ENCODE measurements around the gene PPARD. TPM values are rescaled to one million over a fixed set of nuclear protein-coding genes. Genes with fewer than 3 reads are reported as not detected.

PPARD gene
- total and polyA plus RNA-seq, 2 of the 13 experiments (the other 11 are each of a cell fraction or from before 2014, with no cell fraction given), result 6.1 to 13.3 TPM

DNA sequence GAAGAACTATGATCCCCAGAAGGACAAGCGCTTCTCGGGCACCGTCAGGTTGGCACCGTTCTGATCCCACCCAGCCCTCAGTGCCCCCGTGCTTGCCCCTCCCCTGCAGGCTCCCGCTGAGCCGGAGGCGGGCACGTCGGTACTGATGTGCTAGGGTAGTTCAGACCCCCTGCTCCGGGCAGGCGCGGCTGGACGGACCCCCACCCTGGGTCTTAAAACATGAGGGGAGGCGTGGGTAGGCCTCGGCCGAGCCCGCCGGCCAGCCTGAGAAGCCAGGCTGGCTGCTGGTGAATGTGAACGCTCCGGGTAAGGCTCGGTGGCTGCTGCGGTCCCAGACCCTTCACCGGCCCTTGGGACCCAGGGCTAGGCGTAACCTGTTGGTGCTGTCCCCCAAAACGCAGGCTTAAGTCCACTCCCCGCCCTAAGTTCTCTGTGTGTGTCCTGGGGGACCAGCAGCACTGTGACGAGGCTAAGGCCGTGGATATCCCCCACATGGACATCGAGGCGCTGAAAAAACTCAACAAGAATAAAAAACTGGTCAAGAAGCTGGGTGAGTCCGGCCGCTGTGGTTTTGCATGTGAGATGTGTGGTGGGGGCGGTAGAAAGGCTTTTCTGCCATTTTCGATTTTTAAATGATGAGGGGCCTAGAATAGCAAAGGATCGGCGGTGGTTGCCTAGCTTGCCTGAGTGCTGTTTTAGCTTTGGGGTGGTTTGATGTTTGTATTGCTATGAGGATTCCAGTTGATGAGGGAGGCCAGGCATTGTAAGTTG lies 126.8 kb downstream of the PPARD start:
- H4K20me1 ChIP-seq (ENCODE audit: insufficient read depth, low read length), result peaks cover 51% of the 10 kb centered on the region
- FAIRE-seq, result no peak
- peaks cover 30% of the 10 kb centered on the region for H3K79me2 ChIP-seq (ENCODE audit: insufficient read depth, low read length)
- peak overlapping the region; percentile 99 for H3K9ac ChIP-seq (ENCODE audit: insufficient read depth, low read depth, low read length)
- peaks cover 4 to 31% of the 10 kb centered on the region in 2 experiments for H3K36me3 ChIP-seq (replicated peaks in 1 of 2; ENCODE audit: control insufficient read depth in 1 of 2, insufficient read depth in 2 of 2, low read length in 2 of 2)
- peak overlapping the region; percentile 85 to 98 (median 86) for H3K4me3 ChIP-seq (replicated peaks in 1 of 3; ENCODE audit: insufficient read depth in 1 of 3, low read depth in 2 of 3, low read length in 3 of 3)
- H3K4me2 ChIP-seq (ENCODE audit: low read depth, low read length), result peak overlapping the region; percentile 99
- H3K4me1 ChIP-seq (ENCODE audit: insufficient read depth, low read length), result peaks cover 49% of the 10 kb centered on the region
- no peaks in the 10 kb centered on the region; a peak in 1 of 5 replicates for H3K27me3 ChIP-seq (ENCODE audit: control insufficient read depth in 1 of 2, insufficient read depth in 2 of 2, low read length in 2 of 2)
- H3K27ac ChIP-seq (ENCODE audit: extremely low read length, insufficient read depth, low read length), result peak overlapping the region; percentile 92
- no peak for DNase-seq (ENCODE audit: low spot score)
- H3K9me3 ChIP-seq (ENCODE audit: low read length), result no peaks in the 10 kb centered on the region
- H2AFZ ChIP-seq (ENCODE audit: low read length), result no peak overlapping the region
- ATAC-seq, result peak; percentile 5
- ChIA-PET CTCF (ENCODE audit: low intra/inter-chr PET ratio, low total read pairs) (interaction anchor here (2.0 to 2.4 kb wide), 3 partner anchors 127 to 174 kb away, joined by 14 to 28 read pairs (median 27); partner anchors contain the start of genes DEF6 and PPARD), POLR2A (interaction anchor here (0.8 to 9.7 kb wide), 12 partner anchors 9 to 151 kb away, joined by 3 to 88 read pairs (median 7); partner anchors contain the start of genes FANCE, PPARD and TEAD3)
- in situ Hi-C loops (cut with HindIII; ENCODE audit: extremely low pct_ligation_motif_present, low pct_unique_long_range_greater_than_20kb) (loop anchor here (5.0 kb wide), 1 partner anchor 172 kb away; the partner anchor contains the start of gene DEF6), intact Hi-C loops (cut with micrococcal nuclease; ENCODE audit: unreplicated experiment) (loop anchor here (1.0 kb wide), 4 partner anchors 17 to 172 kb away; partner anchors contain the start of genes DEF6, FANCE and PPARD)
- under 1% methylated on average over 25 of the region's 37 CpGs for WGBS (ENCODE audit: low lambda C conversion rate)
- no TSS peak for BruUV-seq (replicated peaks)
- TF ChIP-seq SMAD1 (CRISPR knock-in tag; IDR thresholded peaks at IDR 0.05; ENCODE audit: borderline replicate concordance, low read depth) (no peak), RFXAP (CRISPR knock-in tag; IDR thresholded peaks at IDR 0.05; ENCODE audit: borderline replicate concordance) (no peak), ZNF337 (CRISPR knock-in tag; IDR thresholded peaks at IDR 0.05; ENCODE audit: borderline replicate concordance, low read depth) (no peak), ZNF709 (CRISPR knock-in tag; IDR thresholded peaks at IDR 0.05) (peak; percentile 24; the same call in 1 of the 2 replicates), ZNF75D (CRISPR knock-in tag; IDR thresholded peaks at IDR 0.05; ENCODE audit: borderline replicate concordance) (0 out of 2 replicates have a peak, but pooled peaks have one; percentile 67), ZC3H13 (CRISPR knock-in tag; IDR thresholded peaks at IDR 0.05) (0 out of 2 replicates have a peak, but pooled peaks have one; percentile 13), MEIS1 (CRISPR knock-in tag; IDR thresholded peaks at IDR 0.05; ENCODE audit: borderline replicate concordance) (0 out of 2 replicates have a peak, but pooled peaks have one; percentile 12), ATRX (CRISPR knock-in tag; IDR thresholded peaks at IDR 0.05; ENCODE audit: borderline replicate concordance) (no peak), ZNF782 (CRISPR knock-in tag; IDR thresholded peaks at IDR 0.05; ENCODE audit: borderline replicate concordance) (peak; percentile 3; the same call in 1 of the 2 replicates), ZNF614 (CRISPR knock-in tag; IDR thresholded peaks at IDR 0.05; ENCODE audit: borderline replicate concordance) (no peak), MED8 (CRISPR knock-in tag; IDR thresholded peaks at IDR 0.05; ENCODE audit: insufficient replicate concordance) (peak; percentile 52), JUNB (CRISPR knock-in tag; IDR thresholded peaks at IDR 0.05; ENCODE audit: borderline replicate concordance) (0 out of 2 replicates have a peak, but pooled peaks have one; percentile 11), PHF21A (CRISPR knock-in tag; IDR thresholded peaks at IDR 0.05) (no peak), ZBTB1 (CRISPR knock-in tag; IDR thresholded peaks at IDR 0.05; ENCODE audit: borderline replicate concordance) (0 out of 2 replicates have a peak, but pooled peaks have one; percentile 7), ELF4 (CRISPR knock-in tag; IDR thresholded peaks at IDR 0.05; ENCODE audit: borderline replicate concordance) (0 out of 2 replicates have a peak, but pooled peaks have one; percentile 12), ZNF329 (CRISPR knock-in tag; IDR thresholded peaks at IDR 0.05; ENCODE audit: low read depth) (0 out of 2 replicates have a peak, but pooled peaks have one; percentile 24), ZNF850 (CRISPR knock-in tag; conservative IDR thresholded peaks at IDR 0.05) (0 out of 2 replicates have a peak, but pooled peaks have one; percentile 28), ARNT2 (CRISPR knock-in tag; IDR thresholded peaks at IDR 0.05; ENCODE audit: low read depth) (peak; percentile 15; the same call in 1 of the 2 replicates), KDM4B (CRISPR knock-in tag; IDR thresholded peaks at IDR 0.05) (peak; percentile 20; the same call in 1 of the 2 replicates), ATF3 (CRISPR knock-in tag; IDR thresholded peaks at IDR 0.05) (0 out of 2 replicates have a peak, but pooled peaks have one; percentile 20), FOXK2 (IDR thresholded peaks at IDR 0.05) (no peak), ADNP (CRISPR knock-in tag; IDR thresholded peaks at IDR 0.05) (no peak)
- TF ChIP-seq, protein P1, sequence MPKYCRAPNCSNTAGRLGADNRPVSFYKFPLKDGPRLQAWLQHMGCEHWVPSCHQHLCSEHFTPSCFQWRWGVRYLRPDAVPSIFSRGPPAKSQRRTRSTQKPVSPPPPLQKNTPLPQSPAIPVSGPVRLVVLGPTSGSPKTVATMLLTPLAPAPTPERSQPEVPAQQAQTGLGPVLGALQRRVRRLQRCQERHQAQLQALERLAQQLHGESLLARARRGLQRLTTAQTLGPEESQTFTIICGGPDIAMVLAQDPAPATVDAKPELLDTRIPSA (CRISPR knock-in tag; IDR thresholded peaks at IDR 0.05; ENCODE audit: borderline replicate concordance), result no peak

Measured in HepG2 (cell line).